SK-N-SH treated with all-trans-retinoic acid at 6 μM for 48 hours (cell line): ENCODE measurements around the gene MDM4.

Experiments
- ARNTL ChIP-seq: fragments of 450-650 bp; formaldehyde crosslinking; IDR thresholded peaks from 2 replicates; pipeline ENCODE4 v1.5.0; 2020; ENCODE audit warnings: low read depth, mild to moderate bottlenecking, moderate library complexity, borderline replicate concordance
- BACH2 ChIP-seq: fragments of 250-450 bp; sonication (Bioruptor Pico); IDR thresholded peaks from 2 replicates; pipeline ENCODE4 v1.9.0; 2021; ENCODE audit warnings: mild to moderate bottlenecking, borderline replicate concordance
- CSDC2 ChIP-seq: fragments of 250-450 bp; sonication (Bioruptor Pico); IDR thresholded peaks from 2 replicates; pipeline ENCODE4 v1.5.0; 2020; ENCODE audit warnings: mild to moderate bottlenecking, moderate library complexity
- ESRRG ChIP-seq: fragments of 250-450 bp; sonication (Bioruptor Pico); IDR thresholded peaks from 2 replicates; pipeline ENCODE4 v1.6.1; 2021; ENCODE audit warnings: mild to moderate bottlenecking
- PPARA ChIP-seq: fragments of 250-450 bp; sonication (Bioruptor Pico); IDR thresholded peaks from 2 replicates; pipeline ENCODE4 v1.5.0; 2020; ENCODE audit warnings: mild to moderate bottlenecking, borderline replicate concordance
- RARB ChIP-seq: fragments of 250-450 bp; sonication (Bioruptor Pico); IDR thresholded peaks from 2 replicates; pipeline ENCODE4 v1.8.0; 2021; ENCODE audit warnings: mild to moderate bottlenecking, moderate library complexity
- SNAI2 ChIP-seq: fragments of 250-450 bp; sonication (Bioruptor Pico); IDR thresholded peaks from 2 replicates; pipeline ENCODE4 v1.5.0; 2020; ENCODE audit warnings: mild to moderate bottlenecking, moderate library complexity
- TOX ChIP-seq: fragments of 250-450 bp; sonication (Bioruptor Pico); IDR thresholded peaks from 2 replicates; pipeline ENCODE4 v1.8.0; 2021; ENCODE audit warnings: mild to moderate bottlenecking, moderate library complexity, borderline replicate concordance
- TF ChIP-seq, protein P1 (sequence below): fragments of 250-450 bp; sonication (Bioruptor Pico); IDR thresholded peaks from 2 replicates; pipeline ENCODE4 v1.5.1; 2020; ENCODE audit warnings: low read depth, mild to moderate bottlenecking, moderate library complexity
- TF ChIP-seq, protein P2 (sequence below): fragments of 250-450 bp; sonication (Bioruptor Pico); IDR thresholded peaks from 2 replicates; pipeline ENCODE4 v1.5.1; 2021; ENCODE audit warnings: mild to moderate bottlenecking, moderate library complexity

GRCh38 chr1:204509186-204509635 lies 7.0 kb upstream of the MDM4 start:
- TF ChIP-seq, protein P1, sequence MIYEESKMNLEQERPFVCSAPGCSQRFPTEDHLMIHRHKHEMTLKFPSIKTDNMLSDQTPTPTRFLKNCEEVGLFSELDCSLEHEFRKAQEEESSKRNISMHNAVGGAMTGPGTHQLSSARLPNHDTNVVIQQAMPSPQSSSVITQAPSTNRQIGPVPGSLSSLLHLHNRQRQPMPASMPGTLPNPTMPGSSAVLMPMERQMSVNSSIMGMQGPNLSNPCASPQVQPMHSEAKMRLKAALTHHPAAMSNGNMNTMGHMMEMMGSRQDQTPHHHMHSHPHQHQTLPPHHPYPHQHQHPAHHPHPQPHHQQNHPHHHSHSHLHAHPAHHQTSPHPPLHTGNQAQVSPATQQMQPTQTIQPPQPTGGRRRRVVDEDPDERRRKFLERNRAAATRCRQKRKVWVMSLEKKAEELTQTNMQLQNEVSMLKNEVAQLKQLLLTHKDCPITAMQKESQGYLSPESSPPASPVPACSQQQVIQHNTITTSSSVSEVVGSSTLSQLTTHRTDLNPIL: no peak
- TF ChIP-seq SNAI2: no peak
- no peak for TF ChIP-seq PPARA (CRISPR knock-in tag)
- TF ChIP-seq RARB: no peak
- no peak for TF ChIP-seq CSDC2 (CRISPR knock-in tag)
- TF ChIP-seq, protein P2, sequence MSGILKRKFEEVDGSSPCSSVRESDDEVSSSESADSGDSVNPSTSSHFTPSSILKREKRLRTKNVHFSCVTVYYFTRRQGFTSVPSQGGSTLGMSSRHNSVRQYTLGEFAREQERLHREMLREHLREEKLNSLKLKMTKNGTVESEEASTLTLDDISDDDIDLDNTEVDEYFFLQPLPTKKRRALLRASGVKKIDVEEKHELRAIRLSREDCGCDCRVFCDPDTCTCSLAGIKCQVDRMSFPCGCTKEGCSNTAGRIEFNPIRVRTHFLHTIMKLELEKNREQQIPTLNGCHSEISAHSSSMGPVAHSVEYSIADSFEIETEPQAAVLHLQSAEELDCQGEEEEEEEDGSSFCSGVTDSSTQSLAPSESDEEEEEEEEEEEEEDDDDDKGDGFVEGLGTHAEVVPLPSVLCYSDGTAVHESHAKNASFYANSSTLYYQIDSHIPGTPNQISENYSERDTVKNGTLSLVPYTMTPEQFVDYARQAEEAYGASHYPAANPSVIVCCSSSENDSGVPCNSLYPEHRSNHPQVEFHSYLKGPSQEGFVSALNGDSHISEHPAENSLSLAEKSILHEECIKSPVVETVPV (CRISPR knock-in tag): no peak
- TF ChIP-seq ESRRG (CRISPR knock-in tag): no peak
- no peak for TF ChIP-seq ARNTL (CRISPR knock-in tag)
- TF ChIP-seq BACH2 (CRISPR knock-in tag): no peak
- no peak for TF ChIP-seq TOX (CRISPR knock-in tag)
